Stimulated activated CD4-positive, alpha-beta T cell treated with anti-CD3 and anti-CD28 coated beads, Interleukin-15, amount 100 ng/mL, for 48 hours (primary cell): ENCODE measurements around the gene FAM83E.

ENCODE experiments used
- DNase-seq, 2 donors: peaks; one replicate each; pipeline ENCODE4 v3.0.0-alpha.2; 2020; ENCODE audit warnings: low read depth in 2 of 2

The FAM83E gene

DNA sequence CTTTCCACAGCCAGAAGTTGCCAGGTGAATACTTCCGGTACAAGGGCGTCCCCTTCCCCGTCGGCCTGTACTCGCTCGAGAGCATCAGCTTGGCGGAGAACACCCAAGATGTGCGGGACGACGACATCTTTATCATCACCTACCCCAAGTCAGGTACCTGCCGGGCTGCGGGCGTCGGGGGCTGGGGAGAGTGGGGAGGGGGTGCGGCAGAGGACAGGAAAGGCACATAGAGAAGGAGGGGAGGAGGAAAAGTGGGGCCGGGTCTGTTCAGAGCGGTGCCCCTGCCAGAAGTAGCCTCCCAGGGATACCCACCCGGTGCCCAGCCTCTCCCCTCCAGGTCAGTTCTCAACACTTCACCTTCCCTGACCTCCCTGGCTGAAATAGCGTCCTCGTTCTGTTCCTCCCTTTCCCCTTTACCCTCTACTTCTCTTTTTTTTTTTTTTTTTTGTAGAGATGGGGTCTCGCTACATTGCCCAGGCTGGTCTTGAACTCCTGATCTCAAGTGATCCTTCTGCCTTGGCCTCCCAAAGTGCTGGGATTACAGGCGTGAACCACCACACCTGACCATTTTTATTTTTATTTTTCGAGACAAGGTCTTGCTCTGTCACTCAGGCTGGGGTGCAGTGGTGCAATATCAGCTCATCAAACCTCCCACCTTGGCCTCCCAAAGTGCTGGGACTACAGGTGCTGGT lies 38.8 kb downstream of the FAM83E start:
- DNase-seq: no peak

DNA sequence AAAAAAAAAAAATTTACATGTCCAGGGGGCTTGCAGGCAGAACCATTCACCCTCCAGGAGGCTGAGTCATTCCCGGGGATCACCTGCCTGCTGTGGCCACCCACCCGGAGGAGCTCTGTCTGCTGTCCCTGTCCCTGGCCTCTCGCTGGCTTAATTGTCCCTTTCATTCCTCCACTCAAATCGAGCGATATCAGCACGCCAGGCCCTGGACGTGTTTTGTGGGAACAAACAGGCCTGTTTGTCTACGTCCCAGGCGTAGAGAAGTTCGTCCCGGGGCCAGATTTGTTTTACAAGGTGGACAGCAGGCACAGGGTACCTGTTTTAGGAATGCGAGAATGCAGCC lies 41.7 kb downstream of the FAM83E start:
- DNase-seq: no peak

DNA sequence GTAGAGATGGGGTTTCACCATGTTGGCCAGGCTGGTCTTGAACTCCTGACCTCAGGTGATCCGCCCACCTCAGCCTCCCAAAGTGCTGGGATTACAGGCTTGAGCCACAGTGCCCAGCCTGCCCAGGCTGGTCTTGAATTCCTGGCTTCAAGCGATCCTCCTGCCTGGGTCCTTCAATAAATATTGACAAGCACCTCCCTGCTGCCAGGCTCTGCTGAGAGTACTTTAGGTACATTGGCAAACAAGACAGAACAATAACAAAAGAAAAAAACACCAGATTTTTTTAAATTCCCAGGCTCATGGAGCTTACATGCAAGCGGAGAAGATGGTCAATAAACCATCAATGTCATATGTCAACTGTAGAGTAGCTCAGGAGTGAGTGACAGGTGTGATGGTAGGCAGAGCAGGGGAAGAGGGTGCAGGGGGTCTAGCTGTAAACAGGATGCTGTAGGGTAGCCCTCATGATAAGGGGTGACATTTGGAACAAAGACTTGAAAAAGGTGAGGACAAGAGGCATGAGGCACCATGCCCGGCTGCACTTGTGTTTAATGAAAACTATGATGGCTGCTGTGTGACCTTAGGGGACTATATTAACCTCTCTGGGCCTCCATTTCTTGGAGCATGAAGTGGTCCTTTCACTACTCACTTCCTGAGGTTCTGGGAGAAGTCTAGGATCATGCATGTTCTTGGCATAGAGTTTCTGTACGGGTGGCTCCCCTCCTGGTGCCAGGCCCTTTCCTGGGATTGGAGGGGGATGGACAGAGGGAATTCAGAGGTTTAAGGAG lies 43.3 kb downstream of the FAM83E start:
- no peak for DNase-seq

GRCh38 chr19:48569814-48570213 lies 45.1 kb downstream of the FAM83E start:
- no peak for DNase-seq

GRCh38 chr19:48568345-48568886 lies 46.5 kb downstream of the FAM83E start:
- DNase-seq: no peak

DNA sequence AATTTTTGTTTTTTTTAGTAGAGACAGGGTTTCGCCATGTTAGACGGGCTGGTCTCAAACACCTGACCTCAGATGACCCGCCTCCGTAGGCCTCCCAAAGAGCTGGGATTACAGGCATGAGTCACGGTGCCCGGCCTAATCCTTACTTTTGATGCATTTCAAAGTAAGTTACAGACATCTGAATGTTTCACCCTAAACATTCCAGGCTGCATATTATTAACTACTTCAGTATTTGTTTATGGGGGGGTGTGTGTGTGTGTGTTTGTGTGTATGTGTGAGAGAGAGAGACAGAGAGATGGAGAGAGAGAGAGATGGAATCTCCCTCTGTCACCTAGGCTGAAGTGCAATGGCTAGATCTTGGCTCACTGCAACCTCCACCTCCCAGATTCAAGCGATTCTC lies 49.8 kb downstream of the FAM83E start:
- no peak for DNase-seq
